HG02642 (cell line): Measurements from ENCODE around the gene DNAAF1.

ENCODE experiments used
- ATAC-seq: cut with Tn5 transposase; IDR thresholded peaks from one replicate; pipeline ENCODE4 v1.9.1; 2021; ENCODE audit warnings: mild to moderate bottlenecking; ENCODE audit not compliant: unreplicated experiment, poor library complexity

The DNAAF1 gene

GRCh38 chr16:84182104-84182503 lies 37.0 kb downstream of the DNAAF1 start:
- ATAC-seq = no peak

- no peak for ATAC-seq
Measured at GRCh38 chr16:84182680-84183571, 37.8 kb downstream of the DNAAF1 start.

GRCh38 chr16:84183572-84183875 lies 38.4 kb downstream of the DNAAF1 start:
- no peak for ATAC-seq

GRCh38 chr16:84183911-84184591 lies 38.9 kb downstream of the DNAAF1 start:
- ATAC-seq = no peak

GRCh38 chr16:84184775-84185174 lies 39.7 kb downstream of the DNAAF1 start:
- no peak for ATAC-seq

GRCh38 chr16:84186685-84187437 lies 41.8 kb downstream of the DNAAF1 start, which contains the start of gene TAF1C:
Gene TAF1C, minus strand, starts transcription at chr16:84187057. Its CDS starts 2,069 bp downstream, at chr16:84184988.
- peak; percentile 94 for ATAC-seq

GRCh38 chr16:84190731-84191388 lies 45.8 kb downstream of the DNAAF1 start, which contains the start of gene ADAD2:
Gene ADAD2, plus strand, starts transcription at chr16:84191157. Its CDS starts 74 bp downstream, at chr16:84191231.
- no peak for ATAC-seq

GRCh38 chr16:84191466-84191865 lies 46.4 kb downstream of the DNAAF1 start:
- no peak for ATAC-seq

GRCh38 chr16:84193480-84193879 lies 48.4 kb downstream of the DNAAF1 start:
- no peak for ATAC-seq

GRCh38 chr16:84194018-84194417 lies 48.9 kb downstream of the DNAAF1 start:
- ATAC-seq = no peak

GRCh38 chr16:84194470-84195200 lies 49.5 kb downstream of the DNAAF1 start:
- no peak for ATAC-seq

GRCh38 chr16:84195201-84196093 lies 50.3 kb downstream of the DNAAF1 start:
- ATAC-seq = no peak

GRCh38 chr16:84196101-84196500 lies 51.0 kb downstream of the DNAAF1 start:
- ATAC-seq = no peak

GRCh38 chr16:84196727-84197394 lies 51.8 kb downstream of the DNAAF1 start:
- no peak for ATAC-seq

- ATAC-seq = no peak
Measured at GRCh38 chr16:84197466-84198128, 52.5 kb downstream of the DNAAF1 start.

- no peak for ATAC-seq
Measured at GRCh38 chr16:84198401-84198800, 53.3 kb downstream of the DNAAF1 start.

GRCh38 chr16:84199097-84199496 lies 54.0 kb downstream of the DNAAF1 start:
- no peak for ATAC-seq

GRCh38 chr16:84199861-84200260 lies 54.8 kb downstream of the DNAAF1 start:
- ATAC-seq = no peak
